Endodermal cell (in vitro differentiated cells): ENCODE results near the gene TMEM59. TPM values are rescaled to one million over a fixed set of nuclear protein-coding genes. Genes with fewer than 3 reads are reported as not detected.

Experiments used
- DNase-seq: peaks from one replicate; pipeline ENCODE4 v3.0.0-alpha.2; 2017
- H3K27ac ChIP-seq: 2 replicates; pipeline ENCODE4 v1.5.1; 2013; ENCODE audit warnings: mild to moderate bottlenecking, low read depth, low read length, moderate library complexity
- H3K27me3 ChIP-seq: 2 replicates; pipeline ENCODE4 v1.6.1; 2013; ENCODE audit warnings: mild to moderate bottlenecking, low read length, moderate library complexity; ENCODE audit not compliant: insufficient read depth, control insufficient read depth, poor library complexity, severe bottlenecking
- H3K36me3 ChIP-seq: 2 replicates; pipeline ENCODE4 v1.7.0; 2013; ENCODE audit warnings: mild to moderate bottlenecking, low read length, moderate library complexity; ENCODE audit not compliant: control insufficient read depth, insufficient read depth
- H3K4me1 ChIP-seq: one replicate; pipeline ENCODE4 v1.7.0; 2013; ENCODE audit warnings: low read length; ENCODE audit not compliant: control insufficient read depth, insufficient read depth
- H3K4me3 ChIP-seq: 2 replicates; pipeline ENCODE4 v1.5.1; 2013; ENCODE audit warnings: mild to moderate bottlenecking, low read length, moderate library complexity
- H3K9ac ChIP-seq: 2 replicates; pipeline ENCODE4 v1.6.1; 2013; ENCODE audit warnings: mild to moderate bottlenecking, low read length, moderate library complexity; ENCODE audit not compliant: poor library complexity, severe bottlenecking; ENCODE audit errors: extremely low read depth
- H3K9me3 ChIP-seq: 2 replicates; pipeline ENCODE4 v1.6.1; 2013; ENCODE audit warnings: mild to moderate bottlenecking, low read length, moderate library complexity; ENCODE audit not compliant: control insufficient read depth
- H3K27ac Mint-ChIP-seq: 2 replicates; pipeline ENCODE4 v1.8.0; 2020; ENCODE audit warnings: mixed read lengths
- H3K27me3 Mint-ChIP-seq: 2 replicates; pipeline ENCODE4 v1.8.0; 2021; ENCODE audit warnings: mild to moderate bottlenecking, mixed read lengths; ENCODE audit not compliant: insufficient read depth
- H3K36me3 Mint-ChIP-seq: 2 replicates; pipeline ENCODE4 v1.8.0; 2020; ENCODE audit warnings: low read depth, mixed read lengths
- H3K4me1 Mint-ChIP-seq: 2 replicates; pipeline ENCODE4 v1.8.0; 2020; ENCODE audit warnings: mixed read lengths
- H3K4me3 Mint-ChIP-seq: 2 replicates; pipeline ENCODE4 v1.8.0; 2020; ENCODE audit warnings: mild to moderate bottlenecking, moderate library complexity, mixed read lengths
- H3K9me3 Mint-ChIP-seq: 2 replicates; pipeline ENCODE4 v1.8.0; 2020; ENCODE audit warnings: mild to moderate bottlenecking, mixed read lengths
- WGBS, 2 experiments: methylation state at CpG; one replicate each; pipeline versions ENCODE4 v1.1.5 to v1.1.7; 2013; ENCODE audit warnings: missing lambda C conversion rate in 2 of 2, mixed read lengths in 1 of 2; ENCODE audit not compliant: insufficient coverage in 1 of 2, insufficient read length in 1 of 2; 5-methylcytosine and 5-hydroxymethylcytosine counted together
- total RNA-seq, 2 donors: library from RNA; stranded (reverse); fragmentation: NEBNext Ultra II Directional in 1 of 2; extraction: Animal tissue kit (Norgen Biotek cat#: 25700) in 1 of 2; gene quantifications; 2 replicates in 1 of 2; 3 replicates in 1 of 2; pipeline ENCODE4 v1.2.1, GENCODE V29; 2021
- TF ChIP-seq, protein P1 (sequence below): fragments of 200-600 bp; sonication (generic); conservative IDR thresholded peaks from 2 replicates; pipeline ENCODE4 v1.5.0; 2021; ENCODE audit warnings: antibody characterized with exemption, mild to moderate bottlenecking

TMEM59 gene
- total RNA-seq, 2 donors from 2014 or later: 99.6 to 112 TPM

DNA sequence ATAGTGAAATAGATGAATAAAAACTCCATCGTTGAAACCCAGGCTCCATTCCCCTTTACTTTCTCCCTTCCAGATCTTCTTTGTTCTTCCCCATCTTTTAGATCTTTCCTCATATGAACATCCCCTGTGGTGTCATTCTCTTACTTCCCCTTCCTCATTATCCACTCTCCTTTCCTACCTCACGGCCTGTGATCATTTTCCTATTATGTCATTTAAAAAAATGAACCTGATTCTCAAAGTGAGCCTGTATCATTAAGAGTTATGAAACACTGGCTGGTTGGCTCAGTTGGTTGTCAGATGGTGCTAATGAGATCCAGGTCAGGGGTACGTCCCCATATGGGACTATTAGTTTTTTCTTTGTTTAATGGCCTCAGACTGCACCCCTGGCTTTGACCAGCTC is 38.7 kb upstream of the TMEM59 start:
- H3K4me3 ChIP-seq: no peak overlapping the region
- H3K27ac ChIP-seq: no peak overlapping the region
- 80 to 93% methylated on average over 1 to 3 of the region's 3 CpGs for WGBS, 2 experiments
- H3K9me3 ChIP-seq: no peaks in the 10 kb centered on the region
- H3K27ac Mint-ChIP-seq: no peak overlapping the region
- TF ChIP-seq, protein P1, sequence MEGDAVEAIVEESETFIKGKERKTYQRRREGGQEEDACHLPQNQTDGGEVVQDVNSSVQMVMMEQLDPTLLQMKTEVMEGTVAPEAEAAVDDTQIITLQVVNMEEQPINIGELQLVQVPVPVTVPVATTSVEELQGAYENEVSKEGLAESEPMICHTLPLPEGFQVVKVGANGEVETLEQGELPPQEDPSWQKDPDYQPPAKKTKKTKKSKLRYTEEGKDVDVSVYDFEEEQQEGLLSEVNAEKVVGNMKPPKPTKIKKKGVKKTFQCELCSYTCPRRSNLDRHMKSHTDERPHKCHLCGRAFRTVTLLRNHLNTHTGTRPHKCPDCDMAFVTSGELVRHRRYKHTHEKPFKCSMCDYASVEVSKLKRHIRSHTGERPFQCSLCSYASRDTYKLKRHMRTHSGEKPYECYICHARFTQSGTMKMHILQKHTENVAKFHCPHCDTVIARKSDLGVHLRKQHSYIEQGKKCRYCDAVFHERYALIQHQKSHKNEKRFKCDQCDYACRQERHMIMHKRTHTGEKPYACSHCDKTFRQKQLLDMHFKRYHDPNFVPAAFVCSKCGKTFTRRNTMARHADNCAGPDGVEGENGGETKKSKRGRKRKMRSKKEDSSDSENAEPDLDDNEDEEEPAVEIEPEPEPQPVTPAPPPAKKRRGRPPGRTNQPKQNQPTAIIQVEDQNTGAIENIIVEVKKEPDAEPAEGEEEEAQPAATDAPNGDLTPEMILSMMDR: no peak
- H3K4me1 Mint-ChIP-seq: peaks cover 13% of the 10 kb centered on the region
- no peak for DNase-seq
- no peaks in the 10 kb centered on the region for H3K27me3 ChIP-seq
- no peaks in the 10 kb centered on the region for H3K36me3 Mint-ChIP-seq
- H3K9ac ChIP-seq: no peak overlapping the region
- no peaks in the 10 kb centered on the region for H3K27me3 Mint-ChIP-seq
- H3K4me3 Mint-ChIP-seq: no peak overlapping the region
- H3K36me3 ChIP-seq: no peaks in the 10 kb centered on the region
- H3K9me3 Mint-ChIP-seq: no peaks in the 10 kb centered on the region
- no peaks in the 10 kb centered on the region for H3K4me1 ChIP-seq

DNA sequence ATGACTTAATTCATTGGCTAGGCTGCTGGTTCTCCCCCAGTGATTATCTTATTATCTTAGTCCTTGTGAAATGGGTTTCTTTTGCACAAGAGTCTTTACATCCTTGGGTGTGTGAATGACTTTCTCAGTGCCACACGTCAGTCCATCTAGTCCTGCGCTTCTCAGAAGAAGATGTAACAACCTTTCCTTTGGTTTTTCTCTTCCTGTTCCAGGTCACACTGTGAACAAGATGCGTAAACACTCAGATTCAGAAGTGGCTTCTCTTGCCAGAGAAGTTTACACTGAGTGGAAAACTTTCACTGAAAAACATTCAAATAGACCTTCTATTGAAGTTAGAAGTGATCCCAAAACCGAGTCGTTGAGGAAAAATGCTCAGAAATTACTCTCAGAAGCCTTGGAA is 35.4 kb upstream of the TMEM59 start:
- Histone ChIP-seq H3K4me1 (no peaks in the 10 kb centered on the region), H3K9ac (no peak overlapping the region), H3K27me3 (no peaks in the 10 kb centered on the region), H3K4me3 (no peak overlapping the region), H3K9me3 (no peaks in the 10 kb centered on the region), H3K36me3 (no peaks in the 10 kb centered on the region), H3K27ac (no peak overlapping the region)
- no peaks in the 10 kb centered on the region for H3K4me1 Mint-ChIP-seq
- no peak for DNase-seq
- no peaks in the 10 kb centered on the region for H3K9me3 Mint-ChIP-seq
- no peaks in the 10 kb centered on the region for H3K27me3 Mint-ChIP-seq
- no peaks in the 10 kb centered on the region for H3K36me3 Mint-ChIP-seq
- WGBS, 2 experiments: 92 to 95% methylated on average over 4 to 5 of the region's 5 CpGs
- H3K27ac Mint-ChIP-seq: no peak overlapping the region
- TF ChIP-seq, protein P1: no peak
- H3K4me3 Mint-ChIP-seq: no peak overlapping the region

DNA sequence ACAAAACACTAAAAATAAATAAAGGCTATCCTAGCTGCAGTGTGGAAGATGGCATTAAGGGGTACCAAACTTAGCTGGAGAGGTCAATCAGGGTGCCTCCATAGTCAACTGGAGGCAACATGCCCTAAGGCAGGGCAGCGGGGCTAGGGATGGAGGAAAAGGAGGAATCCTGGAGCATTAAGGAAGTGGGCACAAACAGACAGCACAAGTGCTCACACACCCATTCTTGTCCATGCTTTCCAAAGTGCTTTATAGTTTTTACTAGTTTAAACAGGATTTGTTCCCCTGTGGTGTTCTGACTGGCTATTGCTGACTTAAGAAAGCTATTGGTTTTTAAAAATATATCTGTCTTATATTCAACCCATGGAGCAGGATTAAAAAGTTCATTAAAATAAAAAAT is 33.8 kb upstream of the TMEM59 start:
- DNase-seq: no peak
- H3K4me1 ChIP-seq: no peaks in the 10 kb centered on the region
- H3K9me3 ChIP-seq: no peaks in the 10 kb centered on the region
- H3K9ac ChIP-seq: no peak overlapping the region
- TF ChIP-seq, protein P1: no peak
- H3K27ac ChIP-seq: no peak overlapping the region
- no peaks in the 10 kb centered on the region for H3K27me3 ChIP-seq
- no peak overlapping the region for H3K4me3 ChIP-seq
- H3K27ac Mint-ChIP-seq: no peak overlapping the region
- no peaks in the 10 kb centered on the region for H3K9me3 Mint-ChIP-seq
- no peaks in the 10 kb centered on the region for H3K4me1 Mint-ChIP-seq
- no peaks in the 10 kb centered on the region for H3K27me3 Mint-ChIP-seq
- WGBS, 2 experiments: 89 to 100% methylated on average over 1 of the region's 1 CpG
- H3K4me3 Mint-ChIP-seq: no peak overlapping the region
- H3K36me3 Mint-ChIP-seq: no peaks in the 10 kb centered on the region
- no peaks in the 10 kb centered on the region for H3K36me3 ChIP-seq
